22Rv1 (cell line): ENCODE results near the gene TMC4.

Experiments used
- H3K27ac ChIP-seq: fragments of 450-650 bp; 2 replicates; pipeline ENCODE4 v1.5.1; 2017
- CTCF ChIP-seq: fragments of 450-650 bp; IDR thresholded peaks from 2 replicates; pipeline ENCODE4 v1.5.1; 2017; ENCODE audit warnings: mild to moderate bottlenecking
- ZFX ChIP-seq: fragments of 450-650 bp; IDR thresholded peaks from 2 replicates; pipeline ENCODE4 v1.6.1; 2017; ENCODE audit warnings: antibody characterized with exemption, borderline replicate concordance

The TMC4 gene

GRCh38 chr19:54149021-54149812 lies 23.7 kb downstream of the TMC4 start:
- TF ChIP-seq CTCF: no peak
- no peak for TF ChIP-seq ZFX
- H3K27ac ChIP-seq: no peak overlapping the region

DNA sequence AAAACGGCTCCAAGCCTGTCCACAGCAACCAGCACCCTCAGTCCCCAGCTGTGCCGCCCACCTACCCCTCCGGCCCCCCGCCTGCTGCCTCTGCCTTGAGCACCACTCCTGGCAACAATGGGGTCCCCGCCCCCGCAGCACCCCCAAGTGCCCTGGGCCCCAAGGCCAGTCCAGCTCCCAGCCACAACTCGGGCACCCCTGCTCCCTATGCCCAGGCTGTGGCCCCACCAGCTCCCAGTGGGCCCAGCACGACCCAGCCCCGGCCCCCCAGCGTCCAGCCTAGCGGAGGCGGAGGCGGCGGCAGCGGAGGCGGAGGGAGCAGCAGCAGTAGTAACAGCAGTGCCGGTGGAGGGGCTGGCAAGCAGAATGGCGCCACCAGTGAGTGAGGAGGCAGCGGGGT lies 24.8 kb downstream of the TMC4 start:
- no peak overlapping the region for H3K27ac ChIP-seq
- no peak for TF ChIP-seq ZFX
- TF ChIP-seq CTCF: no peak

GRCh38 chr19:54147676-54148075 lies 25.3 kb downstream of the TMC4 start:
- TF ChIP-seq ZFX (no peak), CTCF (no peak)

GRCh38 chr19:54145541-54146158 lies 27.3 kb downstream of the TMC4 start:
- H3K27ac ChIP-seq: no peak overlapping the region
- TF ChIP-seq CTCF (no peak), ZFX (no peak)

More at GRCh38 chr19:54147676-54148075, 25.3 kb downstream of the TMC4 start:
- H3K27ac ChIP-seq: no peak overlapping the region

- TF ChIP-seq CTCF (no peak), ZFX (no peak)
- H3K27ac ChIP-seq: no peak overlapping the region
Measured at GRCh38 chr19:54142166-54142780, 30.7 kb downstream of the TMC4 start.

- H3K27ac ChIP-seq: no peak overlapping the region
Measured at GRCh38 chr19:54141356-54141755, 31.6 kb downstream of the TMC4 start.

More at GRCh38 chr19:54141356-54141755, 31.6 kb downstream of the TMC4 start:
- TF ChIP-seq ZFX (no peak), CTCF (no peak)
